ENCODE results near the gene PGLYRP3. TPM values are rescaled to one million over a fixed set of nuclear protein-coding genes. Genes with fewer than 3 reads are reported as not detected.

PGLYRP3 gene
- polyA plus RNA-seq, 1 donor from 2014 or later, result not detected

DNA sequence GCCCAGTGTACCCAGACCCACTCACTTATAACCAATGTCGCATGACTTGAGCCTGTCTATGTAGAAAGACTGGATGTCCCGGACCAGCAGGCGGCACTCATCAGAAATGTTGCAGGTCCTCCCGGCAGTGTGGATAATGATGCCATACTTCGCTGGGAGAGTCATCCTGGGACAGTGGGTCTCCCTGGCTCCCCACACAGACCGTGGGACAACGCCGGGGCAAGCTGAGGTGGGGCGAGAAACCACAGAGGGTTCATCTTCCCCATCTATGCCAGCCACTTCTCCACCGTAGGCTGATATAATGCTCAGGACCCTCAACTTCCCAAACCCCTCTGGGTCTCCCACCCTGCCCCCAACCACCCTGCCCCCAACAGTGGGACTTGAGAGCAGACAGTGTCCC, 27.6 kb upstream of the PGLYRP3 start:
- H3K36me3 ChIP-seq (ENCODE audit: insufficient read depth, low read length), result no peaks in the 10 kb centered on the region
- no peaks in the 10 kb centered on the region for H4K20me1 ChIP-seq (ENCODE audit: insufficient read depth)
- H3K27ac ChIP-seq (ENCODE audit: low read length), result no peak overlapping the region
- no peaks in the 10 kb centered on the region for H3K9me2 ChIP-seq (ENCODE audit: insufficient read depth, low read length)
- H3K27me3 ChIP-seq (ENCODE audit: insufficient read depth, low read depth, low read length), result no peaks in the 10 kb centered on the region
- H3K4me3 ChIP-seq (ENCODE audit: low read length), result no peak overlapping the region
- H3K4me2 ChIP-seq (ENCODE audit: low read length), result no peak overlapping the region
- no peak for TF ChIP-seq POLR2AphosphoS5 (IDR thresholded peaks at IDR 0.05)
- TF ChIP-seq, protein P1, sequence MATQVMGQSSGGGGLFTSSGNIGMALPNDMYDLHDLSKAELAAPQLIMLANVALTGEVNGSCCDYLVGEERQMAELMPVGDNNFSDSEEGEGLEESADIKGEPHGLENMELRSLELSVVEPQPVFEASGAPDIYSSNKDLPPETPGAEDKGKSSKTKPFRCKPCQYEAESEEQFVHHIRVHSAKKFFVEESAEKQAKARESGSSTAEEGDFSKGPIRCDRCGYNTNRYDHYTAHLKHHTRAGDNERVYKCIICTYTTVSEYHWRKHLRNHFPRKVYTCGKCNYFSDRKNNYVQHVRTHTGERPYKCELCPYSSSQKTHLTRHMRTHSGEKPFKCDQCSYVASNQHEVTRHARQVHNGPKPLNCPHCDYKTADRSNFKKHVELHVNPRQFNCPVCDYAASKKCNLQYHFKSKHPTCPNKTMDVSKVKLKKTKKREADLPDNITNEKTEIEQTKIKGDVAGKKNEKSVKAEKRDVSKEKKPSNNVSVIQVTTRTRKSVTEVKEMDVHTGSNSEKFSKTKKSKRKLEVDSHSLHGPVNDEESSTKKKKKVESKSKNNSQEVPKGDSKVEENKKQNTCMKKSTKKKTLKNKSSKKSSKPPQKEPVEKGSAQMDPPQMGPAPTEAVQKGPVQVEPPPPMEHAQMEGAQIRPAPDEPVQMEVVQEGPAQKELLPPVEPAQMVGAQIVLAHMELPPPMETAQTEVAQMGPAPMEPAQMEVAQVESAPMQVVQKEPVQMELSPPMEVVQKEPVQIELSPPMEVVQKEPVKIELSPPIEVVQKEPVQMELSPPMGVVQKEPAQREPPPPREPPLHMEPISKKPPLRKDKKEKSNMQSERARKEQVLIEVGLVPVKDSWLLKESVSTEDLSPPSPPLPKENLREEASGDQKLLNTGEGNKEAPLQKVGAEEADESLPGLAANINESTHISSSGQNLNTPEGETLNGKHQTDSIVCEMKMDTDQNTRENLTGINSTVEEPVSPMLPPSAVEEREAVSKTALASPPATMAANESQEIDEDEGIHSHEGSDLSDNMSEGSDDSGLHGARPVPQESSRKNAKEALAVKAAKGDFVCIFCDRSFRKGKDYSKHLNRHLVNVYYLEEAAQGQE (IDR thresholded peaks at IDR 0.05; ENCODE audit: borderline replicate concordance), result no peak
- no peak for TF ChIP-seq MXI1 (conservative IDR thresholded peaks at IDR 0.05; ENCODE audit: poor library complexity, severe bottlenecking)
- TF ChIP-seq, protein P2, sequence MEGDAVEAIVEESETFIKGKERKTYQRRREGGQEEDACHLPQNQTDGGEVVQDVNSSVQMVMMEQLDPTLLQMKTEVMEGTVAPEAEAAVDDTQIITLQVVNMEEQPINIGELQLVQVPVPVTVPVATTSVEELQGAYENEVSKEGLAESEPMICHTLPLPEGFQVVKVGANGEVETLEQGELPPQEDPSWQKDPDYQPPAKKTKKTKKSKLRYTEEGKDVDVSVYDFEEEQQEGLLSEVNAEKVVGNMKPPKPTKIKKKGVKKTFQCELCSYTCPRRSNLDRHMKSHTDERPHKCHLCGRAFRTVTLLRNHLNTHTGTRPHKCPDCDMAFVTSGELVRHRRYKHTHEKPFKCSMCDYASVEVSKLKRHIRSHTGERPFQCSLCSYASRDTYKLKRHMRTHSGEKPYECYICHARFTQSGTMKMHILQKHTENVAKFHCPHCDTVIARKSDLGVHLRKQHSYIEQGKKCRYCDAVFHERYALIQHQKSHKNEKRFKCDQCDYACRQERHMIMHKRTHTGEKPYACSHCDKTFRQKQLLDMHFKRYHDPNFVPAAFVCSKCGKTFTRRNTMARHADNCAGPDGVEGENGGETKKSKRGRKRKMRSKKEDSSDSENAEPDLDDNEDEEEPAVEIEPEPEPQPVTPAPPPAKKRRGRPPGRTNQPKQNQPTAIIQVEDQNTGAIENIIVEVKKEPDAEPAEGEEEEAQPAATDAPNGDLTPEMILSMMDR (IDR thresholded peaks at IDR 0.05; ENCODE audit: poor library complexity, severe bottlenecking), result no peak
- no peak for TF ChIP-seq EP300 (conservative IDR thresholded peaks at IDR 0.05; ENCODE audit: poor library complexity, severe bottlenecking)
- no peak for TF ChIP-seq TAF1 (IDR thresholded peaks at IDR 0.05; ENCODE audit: low read depth)
- TF ChIP-seq SMC3 (conservative IDR thresholded peaks at IDR 0.05; ENCODE audit: poor library complexity), result no peak
- no peak for TF ChIP-seq EZH2 (IDR thresholded peaks at IDR 0.05; ENCODE audit: borderline replicate concordance, insufficient read depth, low read length, poor library complexity, severe bottlenecking)
- no peak for TF ChIP-seq RAD21 (conservative IDR thresholded peaks at IDR 0.05)
- no peak overlapping the region for H2AFZ ChIP-seq (ENCODE audit: low read depth, low read length)
- H3K9me3 ChIP-seq (ENCODE audit: low read length), result no peaks in the 10 kb centered on the region
- no peaks in the 10 kb centered on the region for H3F3A ChIP-seq (ENCODE audit: insufficient read depth, low read length, poor library complexity, severe bottlenecking)
- H3K79me2 ChIP-seq (replicated peaks; ENCODE audit: insufficient read depth, low read length), result no peaks in the 10 kb centered on the region
- H3K9ac ChIP-seq (ENCODE audit: low read length), result no peak overlapping the region

DNA sequence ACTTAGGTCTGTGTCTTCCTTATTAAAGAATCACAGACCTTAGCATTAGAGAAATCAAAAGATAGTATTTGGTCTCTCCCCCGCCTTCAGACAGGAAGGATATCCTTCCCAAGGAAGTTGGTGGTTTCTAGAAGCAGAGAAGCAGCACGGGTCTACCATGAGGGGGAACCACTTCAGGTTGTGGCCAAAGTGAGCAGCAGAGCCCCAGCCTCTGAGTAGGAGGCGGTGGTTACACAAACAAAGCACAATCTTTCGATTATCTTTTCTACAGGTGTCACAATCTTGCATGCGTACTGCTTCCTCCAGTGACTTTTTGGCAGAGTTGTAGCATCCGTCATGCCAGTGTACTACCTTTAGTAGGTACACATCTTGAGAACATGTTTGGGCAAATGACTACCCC, 27.1 kb upstream of the PGLYRP3 start:
- no peak for TF ChIP-seq POLR2AphosphoS5 (IDR thresholded peaks at IDR 0.05)
- H3F3A ChIP-seq (ENCODE audit: insufficient read depth, low read length, poor library complexity, severe bottlenecking), result no peaks in the 10 kb centered on the region
- no peaks in the 10 kb centered on the region for H4K20me1 ChIP-seq (ENCODE audit: insufficient read depth)
- H3K36me3 ChIP-seq (ENCODE audit: insufficient read depth, low read length), result no peaks in the 10 kb centered on the region
- no peak overlapping the region for H3K9ac ChIP-seq (ENCODE audit: low read length)
- no peak overlapping the region for H2AFZ ChIP-seq (ENCODE audit: low read depth, low read length)
- no peaks in the 10 kb centered on the region for H3K9me2 ChIP-seq (ENCODE audit: insufficient read depth, low read length)
- H3K79me2 ChIP-seq (replicated peaks; ENCODE audit: insufficient read depth, low read length), result no peaks in the 10 kb centered on the region
- no peaks in the 10 kb centered on the region for H3K9me3 ChIP-seq (ENCODE audit: low read length)
- no peak overlapping the region for H3K4me3 ChIP-seq (ENCODE audit: low read length)
- H3K27ac ChIP-seq (ENCODE audit: low read length), result no peak overlapping the region
- no peaks in the 10 kb centered on the region for H3K27me3 ChIP-seq (ENCODE audit: insufficient read depth, low read depth, low read length)
- H3K4me2 ChIP-seq (ENCODE audit: low read length), result no peak overlapping the region
